Measurements from ENCODE around the gene SPRY4. TPM values are rescaled to one million over a fixed set of nuclear protein-coding genes. Genes with fewer than 3 reads are reported as not detected.

Gene SPRY4
- total and polyA plus RNA-seq, 12 donors: 5.0 to 13.7 (median 9.5) TPM

DNA sequence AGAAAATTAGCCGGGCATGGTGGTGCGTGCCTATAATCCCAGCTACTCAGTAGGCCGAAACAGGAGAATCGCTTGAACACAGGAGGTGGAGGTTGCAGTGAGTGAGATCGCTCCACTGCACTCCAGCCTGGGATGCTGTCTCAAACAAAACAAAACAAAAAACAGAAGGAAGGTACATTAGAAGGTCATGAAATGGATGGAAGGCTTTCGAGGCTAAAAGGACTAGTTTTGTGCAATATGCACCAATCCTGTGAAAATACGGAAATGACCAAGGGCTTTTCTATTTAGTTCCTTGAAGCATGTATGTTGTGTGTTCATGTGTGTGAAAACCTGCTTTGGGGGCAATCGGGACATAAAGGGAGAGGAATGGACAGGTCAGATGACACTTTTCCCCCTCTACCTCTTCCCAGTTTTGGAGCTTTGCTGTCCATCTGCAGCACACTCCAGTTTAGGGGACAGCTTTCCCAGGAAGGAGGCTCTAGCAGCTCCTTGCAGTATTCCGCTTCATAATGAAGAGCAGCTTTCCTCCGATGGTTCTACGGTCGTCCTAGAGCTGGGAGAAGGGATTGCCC is 15.0 kb downstream of the SPRY4 start:
- ATAC-seq (no peak), DNase-seq (no peak)
- Histone ChIP-seq H3K4me3 (no peak overlapping the region), H3K36me3 (peaks cover 0 to 74% (median 4%) of the 10 kb centered on the region in 9 donors), H3K27ac (peak overlapping the region in 1 of 10 donors; percentile 1), H3K4me1 (peaks cover 8 to 55% (median 27%) of the 10 kb centered on the region in 9 donors), H3K27me3 (no peaks in the 10 kb centered on the region), H3K9me3 (no peaks in the 10 kb centered on the region)
- TF ChIP-seq, protein P1, sequence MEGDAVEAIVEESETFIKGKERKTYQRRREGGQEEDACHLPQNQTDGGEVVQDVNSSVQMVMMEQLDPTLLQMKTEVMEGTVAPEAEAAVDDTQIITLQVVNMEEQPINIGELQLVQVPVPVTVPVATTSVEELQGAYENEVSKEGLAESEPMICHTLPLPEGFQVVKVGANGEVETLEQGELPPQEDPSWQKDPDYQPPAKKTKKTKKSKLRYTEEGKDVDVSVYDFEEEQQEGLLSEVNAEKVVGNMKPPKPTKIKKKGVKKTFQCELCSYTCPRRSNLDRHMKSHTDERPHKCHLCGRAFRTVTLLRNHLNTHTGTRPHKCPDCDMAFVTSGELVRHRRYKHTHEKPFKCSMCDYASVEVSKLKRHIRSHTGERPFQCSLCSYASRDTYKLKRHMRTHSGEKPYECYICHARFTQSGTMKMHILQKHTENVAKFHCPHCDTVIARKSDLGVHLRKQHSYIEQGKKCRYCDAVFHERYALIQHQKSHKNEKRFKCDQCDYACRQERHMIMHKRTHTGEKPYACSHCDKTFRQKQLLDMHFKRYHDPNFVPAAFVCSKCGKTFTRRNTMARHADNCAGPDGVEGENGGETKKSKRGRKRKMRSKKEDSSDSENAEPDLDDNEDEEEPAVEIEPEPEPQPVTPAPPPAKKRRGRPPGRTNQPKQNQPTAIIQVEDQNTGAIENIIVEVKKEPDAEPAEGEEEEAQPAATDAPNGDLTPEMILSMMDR (IDR thresholded peaks at IDR 0.05): no peak
- intact Hi-C loops (cut with DNase I): loop anchor here in 3 of 10 donors (10.0 kb wide), 3 partner anchors 155 to 315 kb away; no protein-coding TSS in a partner anchor
- WGBS, 2 donors: 78 to 82% methylated on average over 12 of the region's 12 CpGs

DNA sequence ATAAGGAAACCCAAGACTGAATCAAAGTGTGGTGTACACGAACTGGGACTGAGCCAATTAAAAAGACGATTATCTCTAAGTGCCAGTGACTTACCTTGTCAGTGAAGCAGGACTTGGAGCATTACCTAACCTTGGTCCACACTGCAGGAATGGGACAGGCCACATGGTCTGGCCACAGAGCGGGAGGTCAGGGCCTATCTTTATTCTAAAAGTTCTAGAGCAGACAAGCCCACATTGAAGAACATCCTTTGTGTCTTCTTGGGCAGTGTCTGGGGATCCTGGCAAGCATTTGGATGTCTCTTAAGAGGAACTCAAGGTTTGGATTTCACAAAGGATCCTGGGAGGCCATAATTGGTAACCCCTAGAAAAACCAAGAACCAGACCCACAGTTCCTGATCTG is 16.5 kb downstream of the SPRY4 start:
- DNase-seq (no peak), ATAC-seq (no peak)
- TF ChIP-seq, protein P1 (IDR thresholded peaks at IDR 0.05): no peak
- H3K27me3 ChIP-seq: no peaks in the 10 kb centered on the region
- intact Hi-C loops (cut with DNase I): loop anchor here in 2 of 10 donors (10.0 kb wide), 2 partner anchors 154 to 314 kb away; no protein-coding TSS in a partner anchor
- WGBS, 2 donors: 74 to 82% methylated on average over 3 of the region's 3 CpGs
- H3K4me1 ChIP-seq: peaks cover 0 to 47% (median 22%) of the 10 kb centered on the region in 9 donors
- H3K27ac ChIP-seq: no peak overlapping the region
- H3K36me3 ChIP-seq: peaks cover 0 to 59% (median 4%) of the 10 kb centered on the region in 9 donors
- no peaks in the 10 kb centered on the region for H3K9me3 ChIP-seq
- H3K4me3 ChIP-seq: no peak overlapping the region

DNA sequence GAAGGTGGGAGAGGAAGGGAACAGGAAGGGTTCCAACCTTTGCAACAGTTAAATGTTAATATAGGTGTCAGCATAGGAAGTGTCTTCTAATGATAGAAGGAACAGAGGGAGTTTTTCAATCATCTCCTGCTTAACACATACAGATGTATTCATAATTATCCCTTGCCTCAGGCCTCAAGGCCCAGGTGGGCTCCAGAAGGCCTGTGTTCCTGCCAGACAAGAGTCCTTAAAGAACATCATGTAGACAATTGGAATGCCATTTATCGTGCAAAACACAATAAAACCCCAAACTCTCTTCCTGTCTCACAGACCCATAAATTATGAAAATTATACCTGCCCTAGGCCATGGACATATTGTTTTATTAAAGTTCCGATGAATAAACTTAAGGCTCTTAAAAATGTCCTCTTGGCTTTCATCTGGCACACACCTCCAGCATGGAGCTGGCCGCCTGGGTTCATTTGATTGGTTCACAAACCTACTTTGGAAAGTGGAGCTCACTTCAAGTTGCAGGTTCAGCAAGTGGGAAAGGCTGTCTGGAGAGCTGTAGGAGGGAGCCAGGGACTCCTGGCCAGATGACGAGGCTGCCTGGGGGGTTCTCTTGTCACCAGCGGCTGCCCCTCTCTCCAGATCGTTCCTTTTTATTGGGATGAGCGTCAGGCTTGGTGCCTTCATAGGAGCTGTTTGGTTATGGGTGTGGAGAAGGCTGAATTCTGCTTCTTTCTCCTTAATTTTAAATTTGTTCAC is 17.5 kb downstream of the SPRY4 start:
- 88 to 92% methylated on average over 7 of the region's 7 CpGs for WGBS, 2 donors
- no peak overlapping the region for H3K4me3 ChIP-seq
- no peaks in the 10 kb centered on the region for H3K27me3 ChIP-seq
- ATAC-seq (no peak), DNase-seq (no peak)
- peaks cover 0 to 49% (median 4%) of the 10 kb centered on the region in 9 donors for H3K36me3 ChIP-seq
- TF ChIP-seq, protein P1 (IDR thresholded peaks at IDR 0.05): no peak
- H3K27ac ChIP-seq: no peak overlapping the region
- peaks cover 0 to 37% (median 14%) of the 10 kb centered on the region in 9 donors for H3K4me1 ChIP-seq
- intact Hi-C loops (cut with DNase I): loop anchor here in 2 of 10 donors (10.0 kb wide), 2 partner anchors 153 to 313 kb away; no protein-coding TSS in a partner anchor
- H3K9me3 ChIP-seq: no peaks in the 10 kb centered on the region

DNA sequence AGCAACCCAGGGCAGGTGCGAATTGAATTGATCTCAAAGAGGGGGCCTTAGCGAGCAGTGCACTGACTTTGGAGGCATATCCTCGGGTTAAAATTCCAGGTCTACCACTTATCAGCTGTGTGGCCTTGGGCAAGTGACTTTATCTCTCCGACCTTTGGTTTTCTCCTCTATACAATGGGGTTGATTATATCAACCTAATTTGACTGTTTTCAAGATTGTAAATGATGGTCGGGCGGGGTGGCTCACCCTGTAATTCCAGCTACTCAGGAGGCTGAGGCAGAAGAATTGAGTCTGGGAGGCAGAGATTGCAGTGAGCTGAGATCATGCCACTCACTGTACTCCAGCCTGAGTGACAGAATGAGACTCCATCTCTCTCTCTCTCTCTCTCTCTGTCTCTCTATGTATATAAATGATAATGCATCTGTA is 18.7 kb downstream of the SPRY4 start:
- no peak for ATAC-seq

More for the DNA sequence above, 18.7 kb downstream of the SPRY4 start:
- no peak overlapping the region for H3K27ac ChIP-seq
- no peak for DNase-seq
- peaks cover 0 to 26% (median 12%) of the 10 kb centered on the region in 9 donors for H3K4me1 ChIP-seq
- TF ChIP-seq, protein P1 (IDR thresholded peaks at IDR 0.05): no peak
- 87 to 88% methylated on average over 6 of the region's 6 CpGs for WGBS, 2 donors
- peaks cover 0 to 37% (median 4%) of the 10 kb centered on the region in 9 donors for H3K36me3 ChIP-seq
- no peak overlapping the region for H3K4me3 ChIP-seq
- no peaks in the 10 kb centered on the region for H3K27me3 ChIP-seq
- no peaks in the 10 kb centered on the region for H3K9me3 ChIP-seq
- intact Hi-C loops (cut with DNase I): loop anchor here in 2 of 10 donors (10.0 kb wide), 2 partner anchors 151 to 311 kb away; no protein-coding TSS in a partner anchor

All from heart right ventricle (tissue), 16 donors.